HG03159 (cell line): ENCODE measurements around the gene ISG15.

Experiments used
- ATAC-seq: cut with Tn5 transposase; IDR thresholded peaks from one replicate; pipeline ENCODE4 v1.9.1; 2021; ENCODE audit warnings: mild to moderate bottlenecking, moderate library complexity; ENCODE audit not compliant: unreplicated experiment

ISG15 gene

GRCh38 chr1:1013105-1013921 is at the start of gene ISG15:
TSS of gene ISG15 (plus strand) at chr1:1013497. CDS start at chr1:1013574, 77 bp downstream.
- peak; percentile 76 for ATAC-seq

GRCh38 chr1:963746-964525 is 49.4 kb upstream of the ISG15 start:
- ATAC-seq, result no peak

DNA sequence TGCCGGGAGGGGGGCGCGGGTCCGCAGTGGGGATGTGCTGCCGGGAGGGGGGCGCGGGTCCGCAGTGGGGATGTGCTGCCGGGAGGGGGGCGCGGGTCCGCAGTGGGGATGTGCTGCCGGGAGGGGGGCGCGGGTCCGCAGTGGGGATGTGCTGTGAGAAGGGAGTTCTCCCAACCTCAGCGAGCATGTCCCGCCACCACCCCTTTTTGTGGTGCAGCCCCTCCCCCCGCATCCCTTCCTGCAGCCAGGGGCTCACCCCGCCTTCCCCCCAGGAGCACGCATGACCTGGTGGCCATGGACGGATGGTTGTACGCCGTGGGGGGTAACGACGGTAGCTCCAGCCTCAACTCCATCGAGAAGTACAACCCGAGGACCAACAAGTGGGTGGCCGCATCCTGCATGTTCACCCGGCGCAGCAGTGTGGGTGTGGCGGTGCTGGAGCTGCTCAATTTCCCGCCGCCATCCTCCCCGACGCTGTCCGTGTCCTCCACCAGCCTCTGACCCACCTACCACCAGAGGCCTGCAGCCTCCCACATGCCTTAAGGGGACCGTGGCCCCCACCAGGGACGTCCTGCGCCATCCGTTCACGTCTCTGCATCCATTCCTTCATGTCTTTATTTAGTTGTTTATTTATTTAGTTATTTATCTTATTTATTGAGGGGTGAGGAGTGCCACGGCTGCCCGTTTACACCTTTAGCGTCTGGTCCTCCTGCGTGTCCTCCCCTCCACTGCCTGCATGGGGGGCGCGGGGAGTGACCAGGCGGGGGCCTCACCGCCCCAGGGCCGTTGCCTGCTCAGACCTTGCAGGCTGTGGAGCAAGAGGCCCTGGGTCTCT is 48.4 kb upstream of the ISG15 start:
- no peak for ATAC-seq

- ATAC-seq, result no peak
These were observed 47.7 kb upstream of the ISG15 start for GRCh38 chr1:965526-966134.

DNA sequence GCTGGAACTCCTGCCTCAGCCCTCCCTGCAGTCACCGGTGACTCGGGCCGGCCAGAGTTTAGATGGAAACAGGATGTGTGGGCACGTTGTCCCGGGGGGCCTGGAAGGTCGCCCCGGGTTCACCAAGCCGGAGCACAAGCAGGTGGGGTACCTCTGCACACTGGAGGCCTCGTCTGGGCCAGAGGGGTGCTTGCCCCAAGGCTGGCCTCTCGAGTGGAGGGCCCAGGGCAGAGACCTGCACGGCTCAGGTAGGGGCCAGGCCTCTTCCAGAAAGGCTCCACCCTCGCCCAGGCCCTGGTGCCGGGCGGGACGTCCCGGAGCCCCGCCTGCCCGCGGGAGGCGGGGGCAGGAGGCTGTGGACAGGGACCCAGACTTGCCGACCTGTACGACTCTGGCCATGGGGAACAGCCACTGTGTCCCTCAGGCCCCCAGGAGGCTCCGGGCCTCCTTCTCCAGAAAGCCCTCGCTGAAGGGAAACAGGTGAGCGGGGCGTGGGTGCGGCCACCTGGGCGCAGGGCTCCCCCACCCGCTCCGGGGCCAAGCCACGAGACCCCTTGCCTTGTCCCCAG is 47.1 kb upstream of the ISG15 start, which contains the start of gene PLEKHN1:
PLEKHN1 (plus strand) TSS at position 348 of the 569 bp plus-strand sequence; CDS start at position 398, 50 bp downstream.
- ATAC-seq, result no peak

GRCh38 chr1:966704-967300 is 46.5 kb upstream of the ISG15 start:
- ATAC-seq, result no peak

DNA sequence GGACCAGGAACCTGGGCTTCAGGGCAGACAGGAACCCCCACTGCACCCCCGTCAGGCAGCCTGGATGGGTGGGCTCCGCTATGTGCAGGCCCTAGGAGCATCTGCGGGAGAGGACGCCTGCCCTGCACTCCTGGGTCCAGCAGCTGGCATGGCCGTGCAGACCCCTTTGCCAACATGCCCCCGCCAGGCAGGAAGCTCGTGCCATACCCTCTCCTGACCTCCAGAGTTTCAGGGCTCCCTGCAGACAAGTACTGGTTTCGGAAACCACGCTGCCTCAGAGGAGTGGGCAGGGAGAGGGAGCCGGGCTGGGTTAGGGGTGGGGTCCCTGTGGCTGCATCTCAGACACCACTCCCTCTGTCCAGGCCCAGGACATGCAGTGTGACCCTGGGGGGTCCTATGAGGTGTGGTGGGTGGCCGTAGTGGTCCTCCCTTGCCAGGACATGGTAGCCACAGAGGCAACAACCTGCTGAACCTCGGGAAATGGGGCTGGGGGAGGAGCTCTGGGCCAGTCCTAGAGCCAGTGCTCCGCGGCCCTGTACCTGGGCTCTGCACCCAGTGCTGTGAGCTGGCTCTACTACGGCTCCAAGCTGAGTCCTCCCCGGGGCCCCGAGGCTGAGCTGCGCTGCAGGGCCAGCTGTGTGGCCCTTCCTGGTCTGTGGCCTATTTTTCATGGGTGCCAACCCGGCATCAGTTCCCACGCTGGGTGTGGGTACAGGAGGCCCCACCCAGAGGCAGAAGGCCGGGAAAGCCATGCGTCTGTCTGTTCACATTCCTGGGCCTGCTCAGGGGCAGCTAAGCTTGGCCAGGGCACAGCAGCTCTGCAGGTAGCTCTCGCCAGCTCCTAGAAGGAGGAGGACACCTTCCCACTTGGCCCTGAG is 45.6 kb upstream of the ISG15 start:
- ATAC-seq, result no peak

DNA sequence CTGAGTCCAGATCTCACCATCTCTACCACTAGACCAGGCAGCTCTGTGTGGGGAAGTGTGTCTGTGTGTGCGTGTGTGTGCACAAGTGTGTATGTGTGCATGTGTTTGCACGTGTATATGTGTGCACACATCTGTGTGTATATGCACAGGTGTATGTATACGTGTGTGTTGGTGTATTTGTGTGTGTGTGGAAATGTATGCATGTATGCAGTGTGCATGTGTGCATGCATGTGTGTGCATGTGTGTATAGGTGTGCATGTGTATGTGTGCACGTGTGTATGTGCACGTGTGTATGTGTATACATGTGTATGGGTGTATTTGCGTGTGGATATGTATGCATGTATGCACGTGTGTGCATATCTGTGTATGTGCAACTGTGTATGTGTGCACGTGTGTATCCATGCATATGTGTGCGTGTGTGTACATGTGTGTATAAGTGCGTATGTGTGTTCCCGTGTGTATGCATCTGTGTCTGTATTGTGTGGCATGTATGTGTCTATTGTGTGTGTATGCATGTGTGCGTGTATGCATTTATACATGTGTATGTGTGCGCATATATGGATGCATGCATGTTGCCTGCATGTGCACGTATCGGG is 43.9 kb upstream of the ISG15 start:
- ATAC-seq, result no peak

- ATAC-seq, result no peak
These were observed 42.9 kb upstream of the ISG15 start for GRCh38 chr1:970242-970972.

DNA sequence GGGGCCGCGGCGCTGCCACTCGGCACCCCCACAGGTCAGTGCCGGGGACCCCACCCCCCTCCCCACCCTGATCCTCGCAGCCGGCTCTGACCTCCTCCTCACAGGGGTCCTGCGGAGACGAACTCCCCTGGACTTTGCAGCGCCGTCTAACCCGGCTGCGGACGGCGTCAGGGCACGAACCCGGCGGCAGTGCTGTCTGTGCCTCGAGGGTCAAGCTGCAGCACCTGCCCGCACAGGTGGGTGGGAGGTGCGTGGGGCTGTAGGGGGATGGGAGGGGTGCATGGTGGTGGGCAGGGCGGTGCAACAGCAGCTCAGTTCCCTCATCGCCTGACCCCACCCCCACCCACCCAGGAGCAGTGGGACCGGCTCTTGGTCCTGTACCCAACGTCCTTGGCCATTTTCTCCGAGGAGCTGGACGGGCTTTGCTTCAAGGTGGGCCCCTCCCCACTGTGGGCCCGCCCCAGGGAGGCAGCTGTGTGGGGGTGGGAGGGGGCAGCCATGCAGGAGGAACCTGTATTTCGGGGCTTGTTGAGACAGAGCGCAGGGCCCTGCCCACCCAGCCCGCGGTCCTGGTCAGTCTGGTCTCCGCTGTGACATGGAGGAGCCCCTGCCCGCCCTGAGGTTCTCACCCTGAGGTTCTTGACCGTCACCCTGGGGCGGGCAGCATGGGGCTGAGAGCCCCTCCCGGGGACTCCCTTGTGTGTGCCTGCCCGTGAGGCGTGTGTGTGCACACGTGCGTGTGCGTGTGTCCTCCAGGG is 42.1 kb upstream of the ISG15 start:
- no peak for ATAC-seq

- ATAC-seq, result no peak
These were observed 41.4 kb upstream of the ISG15 start for GRCh38 chr1:971751-972506.

DNA sequence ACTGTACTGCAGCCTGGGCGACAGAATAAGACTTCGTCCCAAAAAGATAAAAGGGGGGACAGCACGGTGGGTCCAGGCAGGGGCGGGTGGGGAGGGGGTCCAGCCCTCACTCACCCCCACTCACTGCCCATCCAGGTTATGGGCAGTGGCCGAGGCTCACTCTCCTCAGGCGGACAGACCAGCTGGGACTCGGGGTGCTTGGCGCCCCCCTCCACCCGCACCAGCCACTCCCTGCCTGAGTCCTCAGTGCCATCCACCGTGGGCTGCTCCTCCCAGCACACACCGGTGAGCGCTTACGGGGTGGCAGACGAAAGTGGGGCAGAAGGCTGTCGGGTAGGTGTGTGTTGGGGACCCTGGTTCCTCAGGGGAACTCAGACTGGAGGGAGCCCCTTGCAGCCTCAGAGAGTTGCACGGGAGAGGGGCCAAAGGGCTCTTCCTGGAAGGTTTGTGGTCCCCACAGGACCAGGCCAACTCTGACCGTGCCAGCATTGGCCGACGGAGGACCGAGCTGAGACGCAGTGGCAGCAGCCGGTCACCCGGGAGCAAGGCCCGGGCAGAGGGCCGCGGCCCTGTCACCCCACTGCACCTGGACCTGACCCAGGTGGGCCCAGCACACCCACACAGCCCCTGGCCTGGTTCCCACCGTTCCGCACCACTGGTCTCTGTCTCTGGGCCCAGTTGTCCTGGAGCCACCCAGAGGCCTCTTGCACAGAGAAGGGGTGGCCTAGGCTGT is 40.4 kb upstream of the ISG15 start:
- ATAC-seq, result no peak

GRCh38 chr1:973459-974292 is 39.6 kb upstream of the ISG15 start:
- ATAC-seq, result no peak

DNA sequence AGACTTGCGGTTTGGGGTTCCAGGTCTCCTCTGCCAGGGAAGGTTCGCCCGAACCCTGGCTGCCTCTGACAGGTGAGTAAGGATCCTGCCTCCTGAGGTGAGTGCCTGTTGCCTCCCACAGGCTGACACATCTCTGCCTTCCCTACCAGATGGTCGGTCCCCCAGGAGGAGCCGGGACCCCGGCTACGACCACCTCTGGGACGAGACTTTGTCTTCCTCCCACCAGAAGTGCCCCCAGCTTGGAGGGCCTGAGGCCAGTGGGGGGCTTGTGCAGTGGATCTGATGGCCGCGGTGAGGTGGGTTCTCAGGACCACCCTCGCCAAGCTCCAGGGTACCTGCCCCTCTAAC is 39.0 kb upstream of the ISG15 start:
- ATAC-seq, result no peak

DNA sequence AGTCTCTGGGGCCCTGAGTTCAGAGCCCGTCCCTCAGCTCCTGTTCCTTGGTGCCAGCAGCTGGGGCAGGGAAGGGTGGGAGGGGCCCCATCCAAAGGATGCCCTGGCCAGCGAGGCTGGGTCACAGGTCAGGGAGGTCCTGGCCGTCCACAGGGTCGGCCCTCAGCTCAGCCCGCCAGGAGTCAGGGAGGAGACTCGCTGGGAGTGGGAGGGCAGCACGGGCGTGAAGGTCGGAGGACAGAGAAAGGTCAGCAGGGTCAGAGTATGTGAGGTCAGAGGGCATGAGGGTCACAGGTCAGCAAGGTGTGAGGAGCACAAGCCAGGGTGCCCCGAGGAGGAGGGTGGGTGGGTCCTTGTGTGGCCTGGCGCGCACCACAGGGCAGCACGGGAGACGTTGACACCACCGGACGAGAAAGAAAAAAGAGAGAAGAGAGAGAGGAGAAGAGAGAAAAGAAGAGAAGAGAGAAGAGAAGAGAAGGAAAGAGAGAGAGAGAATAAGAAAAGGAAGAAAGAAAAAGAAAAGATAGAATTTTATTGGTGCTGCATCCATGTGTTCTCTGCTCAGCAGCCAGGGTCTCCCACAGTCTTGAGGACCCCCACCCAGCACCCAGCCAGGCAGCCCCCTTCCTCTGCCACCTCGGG is 38.5 kb upstream of the ISG15 start:
- no peak for ATAC-seq
